GM18951 (cell line): ENCODE data around the gene OBSL1.

Source experiments
- POLR2A ChIP-seq: IDR thresholded peaks from 4 replicates; pipeline ENCODE4 v1.6.1; 2011; ENCODE audit warnings: mild to moderate bottlenecking; ENCODE audit not compliant: insufficient read length, insufficient read depth; ENCODE audit errors: extremely low read depth
- in situ Hi-C: fragments of 300-500 bp; cut with MboI; formaldehyde crosslinking; loops from one replicate; pipeline ENCODE4 v1.12.0; 2022; ENCODE audit warnings: low sequenced_read_pairs, mixed read lengths, inconsistent platforms; ENCODE audit not compliant: unreplicated experiment

OBSL1 gene

DNA sequence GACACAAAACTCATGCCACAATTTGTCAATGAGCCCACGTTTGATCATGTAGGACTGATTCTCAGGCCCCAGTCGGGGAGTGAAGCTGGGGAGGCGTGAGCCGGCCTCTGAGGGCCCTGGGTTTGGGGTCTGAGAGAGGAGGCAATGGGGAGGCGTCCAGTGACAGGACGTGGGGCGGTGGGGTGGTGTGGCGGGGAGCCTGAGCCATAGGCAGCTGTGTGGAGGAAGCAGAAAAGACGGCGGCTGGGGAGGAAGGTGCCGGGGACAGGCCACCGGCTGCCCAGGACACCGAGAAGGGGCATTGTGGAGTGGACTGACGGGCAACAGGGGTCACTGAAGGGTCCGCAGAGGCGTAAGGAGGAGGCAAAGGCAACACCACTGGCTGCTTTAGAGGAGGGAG is 34.9 kb downstream of the OBSL1 start:
- in situ Hi-C loops, result loop anchor here (10.0 kb wide), 1 partner anchor 132 kb away; no protein-coding TSS in a partner anchor
- TF ChIP-seq POLR2A, result no peak

DNA sequence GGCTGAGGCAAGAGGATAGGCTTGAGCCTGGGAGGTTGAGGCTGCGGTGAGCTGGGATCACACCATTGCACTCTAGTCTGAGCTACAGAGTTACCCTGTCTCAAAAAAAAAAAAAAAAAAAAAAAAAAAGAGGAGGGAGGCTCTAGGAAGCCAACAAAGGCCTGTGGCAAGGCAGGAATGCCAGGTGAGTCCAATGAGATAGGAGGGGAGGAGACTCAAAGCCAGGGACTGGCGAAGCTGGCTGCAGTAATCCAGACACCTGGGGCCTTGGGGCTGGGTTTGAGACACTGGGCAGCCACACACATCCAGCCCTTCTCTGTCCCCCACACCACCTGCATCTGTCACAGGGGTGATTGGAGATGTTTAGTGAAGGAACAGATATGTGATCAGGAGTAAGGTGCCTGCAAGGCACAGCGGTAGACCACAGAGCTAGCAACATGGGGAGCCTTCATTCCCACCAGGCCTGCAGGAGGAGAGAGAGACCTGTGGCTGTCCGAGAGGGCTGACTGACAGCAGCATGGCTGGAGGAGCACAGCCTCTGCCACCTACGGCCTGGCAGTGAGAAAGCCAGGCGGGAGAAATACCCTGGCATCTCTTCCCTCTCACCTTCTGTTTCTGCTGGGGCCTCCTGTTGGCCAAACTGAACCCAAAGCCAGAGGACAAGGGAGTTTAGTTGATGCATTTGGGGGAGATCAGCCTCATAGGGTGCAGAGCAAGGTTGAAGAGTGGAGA is 37.2 kb downstream of the OBSL1 start:
- no peak for TF ChIP-seq POLR2A
- in situ Hi-C loops, result loop anchor here (10.0 kb wide), 1 partner anchor 129 kb away; no protein-coding TSS in a partner anchor

DNA sequence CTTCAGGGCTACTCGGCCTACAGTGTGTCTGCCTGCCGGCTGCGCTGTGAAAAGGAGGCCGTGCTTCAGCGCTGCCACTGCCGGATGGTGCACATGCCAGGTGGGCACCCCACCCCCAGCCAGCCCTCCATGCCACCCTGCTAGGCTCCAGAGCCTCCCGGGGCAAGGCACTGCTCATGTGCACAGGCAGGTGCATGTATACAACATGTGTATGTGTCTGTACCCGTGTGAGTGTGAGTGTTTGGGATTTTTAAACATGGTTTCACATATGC is 39.0 kb downstream of the OBSL1 start:
- no peak for TF ChIP-seq POLR2A
- in situ Hi-C loops, result loop anchor here (10.0 kb wide), 1 partner anchor 128 kb away; no protein-coding TSS in a partner anchor

DNA sequence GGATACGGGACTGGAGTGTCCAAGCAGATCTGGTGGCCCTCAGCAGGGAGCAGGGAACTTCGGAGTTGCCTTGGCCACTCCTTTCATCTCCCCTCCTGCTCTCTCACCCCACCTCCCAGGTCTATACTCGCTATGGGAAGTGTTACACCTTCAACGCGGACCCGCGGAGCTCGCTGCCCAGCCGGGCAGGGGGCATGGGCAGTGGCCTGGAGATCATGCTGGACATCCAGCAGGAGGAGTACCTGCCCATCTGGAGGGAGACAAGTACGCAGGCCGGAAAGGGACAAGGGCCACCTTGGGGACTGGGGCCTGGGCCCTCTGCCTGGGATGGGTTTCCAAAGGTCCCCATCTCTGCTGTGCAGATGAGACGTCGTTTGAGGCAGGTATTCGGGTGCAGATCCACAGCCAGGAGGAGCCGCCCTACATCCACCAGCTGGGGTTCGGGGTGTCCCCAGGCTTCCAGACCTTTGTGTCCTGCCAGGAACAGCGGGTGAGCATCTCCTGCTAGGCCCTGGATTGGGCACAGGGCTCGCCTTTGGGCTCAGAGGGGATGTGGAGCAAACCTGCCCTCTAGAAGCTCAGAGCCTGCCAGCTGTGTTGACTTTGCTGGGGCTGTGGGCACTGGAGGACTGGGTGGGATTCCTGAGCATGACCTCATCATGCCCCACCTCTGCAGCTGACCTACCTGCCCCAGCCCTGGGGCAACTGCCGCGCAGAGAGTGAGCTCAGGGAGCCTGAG is 39.5 kb downstream of the OBSL1 start:
- no peak for TF ChIP-seq POLR2A
- in situ Hi-C loops, result loop anchor here (10.0 kb wide), 1 partner anchor 127 kb away; no protein-coding TSS in a partner anchor

DNA sequence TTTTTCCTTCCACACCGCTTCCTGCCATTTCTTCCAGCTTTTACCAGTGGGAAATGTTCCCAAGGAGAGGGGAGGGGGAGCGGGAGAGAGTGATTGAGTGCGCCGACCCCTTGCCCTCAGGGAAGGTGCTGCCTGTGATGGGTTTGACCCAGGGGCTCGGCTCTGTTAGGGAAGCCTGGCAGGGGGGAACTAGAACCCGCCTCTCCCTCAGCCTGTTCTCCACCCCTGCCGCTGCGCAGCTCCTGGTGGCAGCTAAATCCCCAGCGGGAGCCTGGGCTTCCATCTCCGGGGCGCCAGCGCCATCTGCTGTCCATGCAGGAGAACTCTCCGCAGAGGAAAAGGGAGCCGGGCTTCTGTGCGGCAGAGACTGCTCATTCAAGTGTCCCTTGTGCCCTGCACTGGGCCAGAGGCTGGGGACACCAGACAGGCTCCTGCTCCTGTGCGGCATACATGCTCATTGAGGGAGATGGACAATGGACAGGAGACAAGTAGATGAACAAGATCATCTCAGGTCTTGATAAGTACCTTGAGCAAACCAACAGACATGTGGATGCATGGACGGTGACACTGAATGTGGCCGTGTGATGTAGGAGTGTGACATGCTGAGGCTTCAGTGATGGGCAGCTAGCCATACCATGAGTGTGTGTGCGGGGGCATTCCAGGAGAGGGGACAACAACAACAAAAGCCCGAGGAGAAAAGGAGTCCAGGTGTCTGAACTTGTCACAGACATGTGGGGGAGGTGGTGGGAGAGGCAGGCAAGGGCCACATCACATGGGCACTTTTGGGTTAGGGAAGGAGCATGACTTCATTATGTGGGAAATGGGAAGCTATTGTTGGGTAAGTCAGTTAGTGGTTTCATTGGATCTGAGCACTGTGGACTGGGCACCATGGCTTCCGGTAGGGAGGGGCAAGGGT is 41.0 kb downstream of the OBSL1 start:
- in situ Hi-C loops, result loop anchor here (10.0 kb wide), 1 partner anchor 126 kb away; no protein-coding TSS in a partner anchor
- TF ChIP-seq POLR2A, result no peak

DNA sequence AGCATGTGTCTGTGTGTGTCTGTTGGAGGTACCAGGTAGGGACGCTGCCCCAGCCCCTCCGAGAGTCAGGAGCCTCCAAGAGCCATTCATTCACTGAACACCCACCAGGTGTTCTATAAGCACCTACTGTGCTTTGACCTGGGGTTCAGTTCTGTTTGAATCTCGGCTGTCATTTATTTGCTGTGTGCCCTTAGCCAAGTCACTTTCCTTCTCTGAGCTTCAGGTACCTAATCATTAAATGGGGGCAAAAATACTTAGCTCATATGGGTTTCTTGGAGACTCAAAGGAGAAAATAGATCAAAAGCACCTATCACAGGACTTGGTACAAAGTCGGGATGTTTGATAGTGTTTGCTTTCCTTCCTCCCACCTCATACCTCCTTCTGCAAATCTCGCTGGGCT is 43.9 kb downstream of the OBSL1 start:
- TF ChIP-seq POLR2A, result no peak
- in situ Hi-C loops, result no loop called here

DNA sequence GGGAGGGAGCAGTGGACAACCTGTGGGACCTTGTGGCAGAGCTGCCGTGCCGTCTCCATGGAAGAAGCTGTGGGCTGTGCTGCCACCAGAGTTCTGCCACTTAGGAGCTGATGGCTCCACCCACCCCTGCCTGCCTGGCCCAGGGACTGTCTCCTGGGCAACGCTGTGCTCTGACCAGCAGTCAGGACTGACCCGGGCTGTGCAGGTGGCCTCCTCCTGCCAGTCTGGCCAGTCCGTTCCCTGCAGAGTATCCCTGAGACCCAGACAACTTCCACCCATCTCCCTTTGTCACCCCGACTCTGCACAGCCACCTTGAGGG is 44.3 kb downstream of the OBSL1 start:
- TF ChIP-seq POLR2A, result no peak
- in situ Hi-C loops, result no loop called here

DNA sequence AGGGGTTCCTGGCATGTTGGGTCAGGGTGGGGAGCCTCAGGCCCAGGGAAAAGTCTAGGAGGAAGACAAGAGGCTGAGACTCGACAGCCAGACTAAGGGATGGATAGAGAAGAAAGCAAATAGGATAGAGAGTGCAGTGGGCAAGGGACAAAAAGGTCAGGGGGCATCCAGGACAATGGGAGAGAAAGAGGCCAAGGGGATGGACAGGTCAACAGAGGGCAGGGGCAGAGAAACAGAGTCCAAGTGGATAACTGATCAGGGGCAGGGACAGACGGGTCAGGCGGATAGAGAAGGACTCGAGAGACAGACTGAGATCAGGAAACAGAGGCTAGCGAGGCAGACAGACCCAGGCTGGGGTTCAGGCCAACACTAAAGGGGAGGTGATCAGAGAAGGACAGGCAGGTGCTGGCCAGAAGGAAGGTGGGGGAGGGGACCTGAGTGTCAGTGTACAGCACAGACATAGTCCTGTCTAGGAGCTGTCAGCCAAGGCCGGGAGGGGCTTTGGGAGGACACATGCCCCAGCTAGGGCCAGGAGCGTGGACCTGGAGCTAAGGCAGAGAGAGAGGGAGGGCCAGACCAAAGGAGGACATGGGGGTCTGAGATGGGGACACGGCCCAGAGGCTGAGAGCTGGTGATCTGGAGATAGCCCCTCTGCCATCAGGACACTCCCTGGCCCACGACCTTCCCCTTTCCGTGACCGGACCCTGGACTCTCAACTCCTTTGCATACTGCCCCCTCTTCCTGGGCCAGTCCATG is 44.8 kb downstream of the OBSL1 start:
- in situ Hi-C loops, result no loop called here
- no peak for TF ChIP-seq POLR2A

DNA sequence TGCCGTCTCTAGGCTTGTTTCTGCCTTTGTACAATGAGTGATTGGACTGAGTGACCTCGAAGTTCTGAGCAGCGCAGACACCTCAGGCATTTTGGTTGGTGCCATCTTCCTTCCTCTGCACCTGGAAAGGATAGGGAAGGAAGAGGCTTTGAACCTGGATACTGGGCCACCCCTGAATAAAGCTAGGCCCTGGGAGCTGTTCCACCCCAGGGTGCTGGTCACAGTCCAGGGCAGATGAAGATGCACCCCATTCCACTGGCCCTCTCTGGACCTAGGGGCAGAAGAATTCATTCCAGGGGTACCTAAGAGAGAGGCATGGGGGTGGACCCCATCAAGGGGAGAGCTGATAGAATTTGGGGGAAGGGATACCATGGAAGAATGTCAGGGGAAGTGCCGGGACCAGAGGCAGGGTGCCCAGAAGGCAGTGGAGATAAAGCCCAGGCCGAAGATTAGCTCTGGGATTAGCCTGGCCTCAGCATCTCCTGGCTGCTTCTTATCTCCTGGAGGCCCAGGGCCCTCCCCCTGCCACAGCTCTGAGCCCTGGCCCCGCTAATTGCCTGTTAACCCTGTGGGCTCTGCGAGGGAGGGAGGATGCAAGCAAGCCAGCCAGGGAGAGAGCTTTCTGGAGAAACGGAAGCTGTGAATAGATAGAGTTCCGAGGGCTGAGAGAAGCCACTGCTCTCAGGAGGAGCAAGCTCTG is 45.7 kb downstream of the OBSL1 start:
- TF ChIP-seq POLR2A, result no peak
- in situ Hi-C loops, result no loop called here

DNA sequence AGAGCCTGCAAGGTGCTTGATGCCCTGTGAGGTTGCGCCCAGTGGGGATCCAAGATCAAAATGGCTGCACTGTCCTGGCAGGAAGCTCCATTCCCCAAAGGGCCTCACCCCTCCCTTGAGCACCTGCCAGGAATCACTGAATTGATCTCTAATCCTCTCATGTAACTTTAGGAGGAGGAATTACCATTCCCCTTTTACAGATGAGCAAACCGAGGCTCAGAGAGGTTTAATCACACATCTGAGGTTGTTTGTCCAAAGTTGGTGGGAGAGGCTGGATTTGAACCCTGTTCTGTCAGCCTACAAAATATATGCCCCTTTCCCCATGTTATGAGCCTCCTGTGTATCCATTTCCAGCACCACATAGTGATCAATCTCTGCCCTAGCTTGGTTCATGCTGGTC is 46.5 kb downstream of the OBSL1 start:
- TF ChIP-seq POLR2A, result no peak
- in situ Hi-C loops, result no loop called here

DNA sequence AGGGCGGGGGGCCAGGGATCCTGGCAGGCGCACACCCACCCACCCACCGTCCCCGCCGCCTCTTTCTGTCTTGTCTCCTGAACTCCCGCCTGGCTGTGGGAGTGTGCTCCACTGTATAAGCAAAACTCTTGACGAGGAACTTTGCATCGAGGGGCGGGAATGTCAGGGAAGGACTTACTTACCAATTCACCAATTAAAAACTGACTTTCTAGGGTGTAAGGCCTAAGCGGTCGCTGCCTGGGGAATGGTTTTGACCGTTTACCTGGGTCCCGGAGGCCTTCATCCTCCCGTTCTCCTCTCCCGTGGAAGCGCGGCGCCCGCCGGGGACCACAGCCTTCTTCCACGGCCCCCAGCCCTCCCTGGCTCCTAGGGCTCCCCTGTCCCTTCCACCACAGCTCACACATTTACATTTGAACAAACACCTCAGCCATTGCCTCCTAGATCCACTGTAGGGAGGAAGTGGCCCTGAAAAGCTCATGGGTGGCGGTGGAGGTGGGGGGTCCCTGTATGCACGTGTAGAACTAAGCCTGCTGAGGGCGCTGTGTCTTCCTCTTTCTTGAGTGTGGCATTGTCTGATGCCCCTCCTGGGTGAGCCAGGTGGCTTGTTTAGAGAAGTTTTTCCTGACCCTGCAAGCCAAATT is 48.2 kb downstream of the OBSL1 start:
- in situ Hi-C loops, result no loop called here
- TF ChIP-seq POLR2A, result no peak

DNA sequence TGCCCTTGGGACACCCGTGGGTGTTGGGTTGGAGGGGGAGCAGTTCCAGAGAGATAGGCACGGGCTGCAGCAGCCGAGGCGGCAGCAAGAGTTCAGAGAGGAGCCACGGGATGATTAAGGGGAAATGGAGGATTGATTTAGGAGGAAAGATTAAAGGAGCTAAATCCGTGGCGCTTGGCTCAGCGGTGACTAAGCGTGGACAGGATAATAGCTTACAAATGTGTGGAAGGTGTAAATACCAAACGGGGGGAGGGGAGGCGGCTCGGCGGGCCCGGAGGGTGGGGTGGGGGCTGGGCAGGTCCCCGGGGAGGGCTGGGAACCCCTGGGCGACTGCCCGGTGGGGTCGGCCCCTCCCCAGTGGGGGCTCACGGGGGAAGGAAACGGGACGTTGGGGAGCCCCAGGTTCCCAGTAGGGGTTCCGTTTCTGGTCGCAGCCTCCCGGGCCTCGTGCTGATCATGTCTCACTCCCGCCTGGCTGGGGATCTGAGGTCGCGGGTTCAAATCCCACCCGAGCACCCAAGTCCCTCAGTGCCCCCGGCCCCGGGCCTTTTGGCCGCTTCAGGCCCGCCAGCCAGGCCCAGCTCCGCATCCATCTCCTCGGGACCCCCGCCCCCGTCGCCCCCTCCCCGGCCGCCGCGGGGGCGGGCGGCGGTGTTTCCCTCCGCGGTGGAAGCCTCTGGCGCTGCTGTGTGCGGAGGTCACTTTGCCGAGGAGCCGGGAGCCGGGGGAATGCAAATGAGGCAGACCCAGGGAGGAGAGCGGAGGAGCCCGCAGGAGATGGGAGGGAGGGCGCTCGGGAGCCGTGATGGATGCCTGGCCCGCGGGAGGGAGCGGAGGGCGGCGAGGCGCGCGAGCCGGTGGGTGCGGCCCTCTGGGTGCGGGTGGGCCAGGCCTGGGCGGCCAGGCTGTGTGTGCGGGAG is 49.0 kb downstream of the OBSL1 start:
- in situ Hi-C loops, result no loop called here
- no peak for TF ChIP-seq POLR2A
